ENCODE measurements around the gene ADAR. TPM values are rescaled to one million over a fixed set of nuclear protein-coding genes. Genes with fewer than 3 reads are reported as not detected.

The ADAR gene
- total RNA-seq, 2 experiments from 2014 or later: 377 to 398 TPM

DNA sequence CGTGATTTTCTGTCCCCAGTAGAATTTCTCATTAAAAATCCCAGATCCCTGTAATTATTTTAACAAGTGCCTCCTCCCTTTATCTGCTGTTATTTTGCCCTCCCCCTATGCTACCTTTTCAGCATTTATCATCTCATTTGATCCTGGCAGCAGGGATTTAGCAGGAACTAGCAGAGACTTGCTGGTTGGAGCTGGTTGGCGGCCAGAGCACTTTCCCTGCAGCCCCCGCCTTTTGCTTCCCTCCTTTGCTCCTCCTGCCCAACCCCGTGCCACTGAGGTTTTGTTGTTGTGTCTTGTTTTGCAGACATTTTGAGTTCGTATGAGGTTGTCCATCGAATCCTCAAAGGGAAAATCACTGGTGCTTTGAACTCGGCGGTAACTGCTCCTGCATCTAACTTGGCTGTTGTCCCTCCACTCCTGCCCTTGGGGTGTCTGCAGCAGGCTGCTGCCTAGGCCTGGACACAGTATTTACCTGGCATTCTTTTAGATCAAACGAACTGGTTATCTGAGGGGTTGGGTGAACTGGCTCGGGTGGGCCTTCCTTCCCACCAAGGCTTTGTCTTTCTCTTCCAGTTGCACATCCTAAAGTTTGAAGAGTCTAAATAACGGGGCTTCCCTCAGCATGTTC, 60.8 kb downstream of the ADAR start:
- H3K4me1 Mint-ChIP-seq: peaks cover 14% of the 10 kb centered on the region
- no peak overlapping the region for H3K4me3 Mint-ChIP-seq
- no peak for DNase-seq
- ChIA-PET CTCF (interaction anchor here (0.6 to 5.6 kb wide), 22 partner anchors 8 to 360 kb away, joined by 3 to 111 read pairs (median 4); partner anchors contain the start of gene HAX1), POLR2A (interaction anchor here (0.7 kb wide), 1 partner anchor 66 kb away, joined by 4 read pairs; no protein-coding TSS in a partner anchor)
- H3K9me3 Mint-ChIP-seq: no peaks in the 10 kb centered on the region
- peaks cover 35% of the 10 kb centered on the region for H3K36me3 Mint-ChIP-seq (ENCODE audit: low read depth)
- H3K27ac Mint-ChIP-seq: no peak overlapping the region
- peaks cover 2% of the 10 kb centered on the region for H3K27me3 Mint-ChIP-seq

DNA sequence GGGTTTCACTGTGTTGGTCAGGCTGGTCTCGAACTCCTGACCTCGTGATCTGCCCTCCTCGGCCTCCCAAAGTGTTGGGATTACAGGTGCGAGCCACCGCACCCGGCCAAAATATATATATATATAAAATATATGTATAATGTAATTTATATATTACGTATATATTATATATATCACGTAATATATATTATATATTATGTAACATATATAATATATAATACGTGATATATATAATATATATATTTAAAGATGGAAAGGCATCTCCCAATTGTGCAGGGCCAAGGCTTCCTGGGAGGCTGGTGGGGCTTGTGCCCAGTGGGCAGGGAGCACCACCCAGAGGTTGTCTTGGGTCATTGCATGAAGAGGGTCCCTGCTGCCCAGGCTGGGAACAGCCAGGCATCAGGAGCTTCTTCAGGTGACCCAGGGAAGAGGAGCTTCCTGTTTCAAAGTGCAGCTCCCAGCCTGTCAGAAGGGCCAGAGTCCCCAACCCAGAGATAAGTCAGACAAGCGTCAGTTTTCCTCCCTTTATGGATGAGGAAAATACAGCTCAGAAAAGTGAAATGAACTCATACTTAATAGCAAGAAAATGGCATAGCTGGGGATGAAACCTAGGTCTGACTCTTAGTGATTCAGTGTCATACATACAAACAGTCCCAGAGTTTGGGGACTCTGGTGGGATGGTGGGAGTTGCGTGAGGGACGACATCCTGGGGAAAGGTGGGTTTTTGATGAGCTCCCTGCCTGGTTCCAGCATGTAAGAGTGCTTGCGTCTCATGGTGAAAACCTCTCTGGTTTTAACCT, 61.5 kb downstream of the ADAR start:
- H3K4me3 Mint-ChIP-seq: no peak overlapping the region
- H3K4me1 Mint-ChIP-seq: peaks cover 12% of the 10 kb centered on the region
- H3K27ac Mint-ChIP-seq: no peak overlapping the region
- peaks cover 29% of the 10 kb centered on the region for H3K36me3 Mint-ChIP-seq (ENCODE audit: low read depth)
- peaks cover 4% of the 10 kb centered on the region for H3K27me3 Mint-ChIP-seq
- H3K9me3 Mint-ChIP-seq: no peaks in the 10 kb centered on the region
- POLR2A ChIA-PET: interaction anchor here (0.7 kb wide), 1 partner anchor 65 kb away, joined by 4 read pairs; no protein-coding TSS in a partner anchor
- CTCF ChIA-PET: interaction anchor here (0.6 to 5.6 kb wide), 23 partner anchors 7 to 361 kb away, joined by 3 to 111 read pairs (median 4); partner anchors contain the start of gene HAX1
- DNase-seq: peak; percentile 58

DNA sequence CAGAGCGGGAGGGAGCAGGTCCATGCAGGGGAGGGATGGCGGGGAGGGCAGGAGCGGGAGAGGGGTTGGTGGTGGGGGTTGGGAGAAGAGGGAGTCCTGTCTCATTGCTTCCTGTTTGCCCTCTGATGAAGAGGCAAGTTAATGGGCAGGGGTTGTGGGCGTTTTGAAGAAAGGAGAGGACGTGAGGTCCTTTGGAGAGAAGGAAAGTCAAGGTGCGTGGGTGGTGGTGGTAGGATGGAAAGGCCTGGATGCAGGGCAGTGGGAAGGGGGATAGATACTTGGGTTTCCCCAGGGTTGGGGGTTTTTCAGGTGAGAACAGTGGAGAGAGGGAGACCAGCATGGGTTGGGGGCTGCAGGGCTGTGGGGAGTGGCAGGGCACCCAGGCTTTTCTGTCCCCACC, 66.8 kb downstream of the ADAR start:
- H3K9me3 Mint-ChIP-seq: no peaks in the 10 kb centered on the region
- no peak for DNase-seq
- H3K36me3 Mint-ChIP-seq (ENCODE audit: low read depth): no peaks in the 10 kb centered on the region
- H3K4me1 Mint-ChIP-seq: no peaks in the 10 kb centered on the region
- ChIA-PET CTCF (interaction anchor here (2.3 kb wide), 1 partner anchor 61 kb away, joined by 11 read pairs; no protein-coding TSS in a partner anchor), POLR2A (no interaction called here)
- peaks cover 26% of the 10 kb centered on the region for H3K27me3 Mint-ChIP-seq
- no peak overlapping the region for H3K27ac Mint-ChIP-seq
- H3K4me3 Mint-ChIP-seq: no peak overlapping the region

GRCh38 chr1:154539486-154540483, 68.2 kb downstream of the ADAR start:
- no peaks in the 10 kb centered on the region for H3K36me3 Mint-ChIP-seq (ENCODE audit: low read depth)
- peaks cover 32% of the 10 kb centered on the region for H3K27me3 Mint-ChIP-seq
- no peaks in the 10 kb centered on the region for H3K4me1 Mint-ChIP-seq
- ChIA-PET POLR2A (no interaction called here), CTCF (interaction anchor here (1.0 kb wide), 1 partner anchor 60 kb away, joined by 6 read pairs; no protein-coding TSS in a partner anchor)
- H3K4me3 Mint-ChIP-seq: no peak overlapping the region
- H3K9me3 Mint-ChIP-seq: no peaks in the 10 kb centered on the region
- no peak overlapping the region for H3K27ac Mint-ChIP-seq
- DNase-seq: no peak

DNA sequence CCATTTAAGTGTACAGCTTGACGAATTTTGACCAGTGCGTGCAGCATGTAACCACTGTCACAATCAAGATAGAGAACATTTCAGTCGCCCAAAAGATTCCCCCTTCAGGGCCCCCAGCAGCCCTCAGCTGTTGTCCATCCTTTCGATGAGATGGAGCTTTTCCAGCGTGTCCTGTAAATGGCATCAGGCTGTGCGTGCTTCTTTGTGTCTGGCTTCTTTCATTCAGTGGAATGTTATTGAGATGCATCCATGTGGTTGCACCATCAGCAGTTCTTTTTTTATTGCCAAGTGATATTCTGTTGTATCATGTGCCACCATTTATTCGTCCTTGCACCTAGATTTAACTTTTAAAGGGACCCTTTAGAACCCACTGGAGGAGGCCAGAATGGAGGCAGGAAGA, 71.4 kb downstream of the ADAR start:
- no peak overlapping the region for H3K4me3 Mint-ChIP-seq
- ChIA-PET POLR2A (no interaction called here), CTCF (interaction anchor here (2.3 kb wide), 1 partner anchor 10 kb away, joined by 5 read pairs; no protein-coding TSS in a partner anchor)
- no peaks in the 10 kb centered on the region for H3K36me3 Mint-ChIP-seq (ENCODE audit: low read depth)
- no peaks in the 10 kb centered on the region for H3K9me3 Mint-ChIP-seq
- no peaks in the 10 kb centered on the region for H3K4me1 Mint-ChIP-seq
- no peak overlapping the region for H3K27ac Mint-ChIP-seq
- no peak for DNase-seq
- peaks cover 35% of the 10 kb centered on the region for H3K27me3 Mint-ChIP-seq

- no peaks in the 10 kb centered on the region for H3K9me3 Mint-ChIP-seq
- no peak overlapping the region for H3K4me3 Mint-ChIP-seq
- ChIA-PET POLR2A (no interaction called here), CTCF (interaction anchor here (1.2 to 2.3 kb wide), 3 partner anchors 13 to 53 kb away, joined by 3 to 5 read pairs (median 3); no protein-coding TSS in a partner anchor)
- no peaks in the 10 kb centered on the region for H3K36me3 Mint-ChIP-seq (ENCODE audit: low read depth)
- DNase-seq: no peak
- H3K4me1 Mint-ChIP-seq: no peaks in the 10 kb centered on the region
- H3K27me3 Mint-ChIP-seq: peaks cover 23% of the 10 kb centered on the region
- no peak overlapping the region for H3K27ac Mint-ChIP-seq
Measured at GRCh38 chr1:154533952-154534844, 73.8 kb downstream of the ADAR start.

Other genes starting within 250 kb of the ADAR start
- 10 to 100 TPM; 15.7 to 16.0 TPM for gene IL6R, start 202.8 kb downstream of the ADAR start, total RNA-seq
- gene TDRD10, start 106.0 kb downstream of the ADAR start, total RNA-seq: not detected
- gene SHE, start 105.8 kb downstream of the ADAR start, total RNA-seq: not detected
- gene UBE2Q1, start 49.5 kb downstream of the ADAR start, total RNA-seq: 100 to 1,000 TPM; 118 to 122 TPM
- gene CHRNB2, start 40.4 kb downstream of the ADAR start, total RNA-seq: not detected